GM19099 (cell line): ENCODE measurements around the gene HMCN2.

Source experiments
- POLR2A ChIP-seq: IDR thresholded peaks from 3 replicates; pipeline ENCODE4 v1.6.1; 2011; ENCODE audit warnings: low read depth; ENCODE audit not compliant: insufficient read length; ENCODE audit errors: extremely low read depth

The HMCN2 gene

DNA sequence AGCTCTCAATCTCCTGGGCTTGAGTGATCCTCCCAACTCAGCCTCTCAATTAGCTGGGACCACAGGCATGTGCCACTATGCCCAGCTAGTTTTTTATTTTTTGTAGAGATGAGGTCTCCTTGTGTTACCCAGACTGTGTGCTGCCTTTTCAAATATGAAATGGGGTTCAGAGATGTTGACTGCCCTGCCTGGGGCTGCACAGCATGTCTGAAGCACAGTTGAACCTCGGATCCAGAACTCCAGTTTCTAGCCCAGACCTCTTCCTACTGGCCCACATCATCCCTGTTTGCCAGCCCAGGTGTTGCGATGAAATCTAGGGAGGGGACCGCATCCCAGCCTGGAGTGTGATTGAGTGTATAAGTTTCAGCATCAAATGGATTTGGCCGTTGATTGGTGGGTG lies 69.4 kb downstream of the HMCN2 start:
- no peak for TF ChIP-seq POLR2A

DNA sequence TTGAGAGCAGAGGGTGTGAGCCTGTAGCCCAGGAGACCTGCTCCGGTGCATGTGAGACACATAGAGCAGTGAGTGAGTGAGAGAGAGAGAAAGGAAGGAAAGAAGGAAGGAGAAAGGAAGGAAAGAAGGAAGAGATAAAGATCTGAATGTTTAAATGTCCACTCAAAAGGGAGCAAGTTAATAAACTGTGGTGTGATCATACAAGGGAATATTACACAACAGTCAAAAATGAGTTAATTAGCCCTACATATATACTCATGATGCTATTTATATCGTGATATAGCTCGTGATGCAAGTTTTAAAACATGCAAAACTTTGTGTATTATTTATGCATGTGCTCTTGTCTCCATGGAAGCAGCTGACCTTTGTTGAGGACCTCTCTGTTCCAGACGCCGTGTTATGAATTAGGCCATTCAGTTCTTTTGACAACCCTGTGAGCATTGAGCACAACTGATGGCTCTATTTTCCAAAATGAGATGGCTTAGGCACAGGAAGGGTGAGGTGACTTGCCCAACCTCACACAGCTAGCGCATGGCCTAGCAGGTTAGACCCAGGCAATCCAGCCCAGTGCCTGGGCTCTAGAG lies 70.6 kb downstream of the HMCN2 start:
- TF ChIP-seq POLR2A, result no peak

DNA sequence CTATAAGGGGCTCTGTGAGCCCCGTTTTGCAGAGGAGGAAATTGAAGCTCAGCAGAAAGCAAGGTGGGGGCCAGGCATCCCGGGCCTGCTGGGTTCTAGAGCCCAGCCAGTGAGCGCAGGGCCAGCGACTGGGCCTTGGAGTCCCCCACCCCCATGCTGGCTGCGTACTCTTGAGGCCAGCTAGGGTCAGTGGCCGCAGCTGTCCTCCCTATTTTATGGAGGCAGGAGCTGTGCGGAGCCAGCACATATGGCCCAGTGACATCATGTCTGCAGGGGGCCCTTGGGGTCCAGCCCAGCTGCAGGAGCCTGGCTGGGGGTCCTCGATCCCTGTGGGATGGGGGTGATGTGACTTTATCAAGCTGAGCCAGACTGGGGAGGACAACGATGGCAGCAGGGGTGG lies 71.3 kb downstream of the HMCN2 start:
- TF ChIP-seq POLR2A, result no peak

DNA sequence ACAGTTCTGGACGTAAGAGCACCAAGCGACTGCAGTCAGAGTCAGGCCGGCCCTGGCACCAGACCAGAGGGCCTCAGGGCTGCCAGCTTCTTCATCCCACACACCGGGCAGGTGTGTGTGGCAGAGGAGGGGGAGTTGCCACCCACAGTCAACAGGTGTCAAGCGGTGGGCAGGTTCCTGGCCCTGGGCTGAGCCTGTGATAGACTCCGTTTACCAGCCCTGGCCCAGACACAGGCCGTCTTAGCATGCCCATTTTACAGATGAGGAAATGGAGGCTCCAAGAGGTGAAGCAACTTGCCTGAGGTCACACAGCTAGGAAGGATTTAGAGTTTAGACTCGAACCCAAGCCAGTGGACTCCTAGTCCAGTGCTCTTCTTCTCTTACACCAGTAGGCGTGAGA lies 71.8 kb downstream of the HMCN2 start:
- no peak for TF ChIP-seq POLR2A

DNA sequence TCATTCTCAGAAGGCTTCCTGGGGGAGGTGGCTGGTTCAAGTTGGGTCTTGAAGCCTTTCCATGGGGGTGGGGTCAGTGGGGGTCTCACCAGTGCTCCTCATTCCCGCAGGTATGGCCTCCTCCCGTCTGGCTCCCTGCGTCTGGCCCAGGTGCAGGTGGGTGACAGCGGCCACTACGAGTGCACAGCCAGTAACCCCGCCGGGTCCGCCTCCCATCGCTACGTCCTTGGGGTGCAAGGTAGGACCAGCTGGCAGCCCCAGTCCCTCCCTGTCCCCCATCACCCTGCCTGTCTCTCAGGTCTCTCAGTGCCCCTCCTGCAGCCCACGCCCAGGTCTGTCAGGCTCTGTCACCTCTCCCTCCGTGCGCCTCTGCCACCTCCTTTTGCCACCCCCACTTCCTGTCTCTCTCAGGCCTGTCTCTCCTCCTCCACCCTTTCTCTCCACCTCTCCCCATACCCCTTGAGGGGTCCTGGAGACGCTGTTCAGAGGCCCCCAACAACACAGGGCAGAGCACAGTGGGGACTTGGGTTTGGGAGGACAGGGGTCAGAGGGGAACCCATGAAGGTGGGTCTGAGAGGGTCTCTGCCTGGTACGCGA lies 72.3 kb downstream of the HMCN2 start:
- no peak for TF ChIP-seq POLR2A

DNA sequence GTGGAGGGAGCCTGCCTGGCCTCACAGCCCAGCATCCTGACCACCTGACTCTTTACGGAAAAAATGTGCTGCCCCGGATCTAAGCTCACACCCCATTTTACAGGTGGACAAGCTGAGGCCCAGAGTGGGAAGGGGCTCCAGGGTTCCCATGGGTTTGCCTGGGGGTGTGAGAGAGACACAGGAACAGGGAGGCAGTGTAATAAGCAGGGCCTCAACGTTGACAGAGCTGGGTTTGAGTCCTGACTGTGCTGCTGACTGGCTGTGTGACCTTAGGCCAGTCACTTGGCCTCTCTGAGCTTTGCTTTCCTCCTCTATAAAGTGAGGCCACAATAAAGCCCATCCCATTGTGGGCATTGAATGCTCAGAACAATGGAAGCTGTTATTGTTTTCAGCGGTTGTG lies 73.7 kb downstream of the HMCN2 start:
- TF ChIP-seq POLR2A, result no peak

DNA sequence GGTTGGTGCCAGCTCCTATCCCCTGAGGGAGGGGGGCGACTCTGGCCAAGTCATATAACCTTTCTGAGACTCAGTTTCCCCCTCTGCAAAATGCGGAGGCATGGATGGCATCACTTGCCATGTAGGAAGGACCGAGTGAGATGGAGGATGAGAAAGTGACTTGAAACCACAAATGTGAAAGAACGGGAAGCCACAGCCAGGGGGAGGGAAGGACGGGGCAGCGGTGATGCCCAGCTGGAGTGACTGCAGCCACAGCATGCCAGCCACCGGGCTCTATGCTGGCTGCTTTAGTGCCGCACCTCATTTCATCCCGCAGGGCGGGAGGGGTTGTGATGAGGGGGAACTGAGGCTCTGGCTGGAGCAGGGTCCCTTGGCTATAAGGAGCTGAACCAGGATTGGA lies 74.5 kb downstream of the HMCN2 start:
- TF ChIP-seq POLR2A, result no peak

DNA sequence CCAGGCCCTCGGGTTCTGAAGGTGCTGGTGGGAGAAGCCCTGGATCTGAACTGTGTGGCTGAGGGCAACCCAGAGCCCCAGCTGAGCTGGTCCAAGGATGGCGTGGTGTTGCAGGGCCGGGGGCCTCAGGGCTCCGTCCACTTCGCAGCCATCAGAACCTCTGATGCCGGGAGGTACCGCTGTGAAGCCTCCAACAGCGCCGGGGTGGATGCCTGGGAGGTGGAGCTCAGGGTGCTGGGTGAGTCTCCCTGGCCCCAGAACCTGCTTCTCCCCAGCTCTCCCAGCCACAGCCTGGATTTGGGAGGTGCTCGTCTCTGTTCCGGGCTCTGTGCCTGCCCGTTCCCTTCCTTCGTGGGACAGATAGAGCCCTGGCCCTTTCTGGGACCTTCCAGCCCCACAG lies 75.6 kb downstream of the HMCN2 start:
- no peak for TF ChIP-seq POLR2A

DNA sequence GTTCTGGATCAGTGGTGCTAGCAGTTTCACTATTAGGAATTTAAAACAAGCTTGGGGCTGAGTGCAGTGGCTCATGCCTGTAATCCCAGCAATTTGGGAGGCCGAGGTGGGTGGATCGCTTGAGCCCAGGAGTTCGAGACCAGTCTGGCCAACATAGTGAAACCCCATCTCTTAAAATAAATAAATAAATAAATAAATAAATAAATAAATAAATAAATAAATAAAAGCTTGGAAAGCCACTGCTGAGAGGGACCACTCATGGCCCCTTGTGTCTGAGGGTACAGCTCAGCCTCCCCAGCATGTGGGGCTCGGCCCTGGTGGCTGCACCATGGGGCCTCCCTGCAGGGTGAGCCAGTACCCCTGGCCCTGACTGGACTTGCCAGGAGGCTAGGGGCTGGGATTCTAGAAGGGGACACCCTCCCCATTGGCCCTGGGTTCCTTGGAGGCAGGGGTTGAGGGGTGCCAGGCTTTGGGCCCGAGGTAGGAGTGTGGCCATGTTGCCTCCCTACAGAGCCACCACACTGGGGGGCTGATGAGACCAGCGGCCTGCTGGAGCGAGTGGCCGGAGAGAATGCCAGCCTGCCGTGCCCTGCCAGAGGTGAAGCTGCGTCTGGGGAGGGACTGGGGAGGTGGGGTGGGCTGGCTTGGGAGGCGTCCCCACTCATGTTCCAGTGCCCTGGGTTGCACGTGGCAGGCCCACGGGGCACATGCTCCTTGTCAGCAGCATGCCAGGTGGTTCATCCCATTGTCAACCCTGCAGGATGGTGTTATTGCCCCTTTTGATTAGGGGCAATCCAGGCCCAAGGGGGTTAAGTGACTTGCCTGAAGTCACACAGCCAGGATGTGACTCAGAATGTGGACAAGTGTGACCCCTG lies 76.5 kb downstream of the HMCN2 start:
- no peak for TF ChIP-seq POLR2A

DNA sequence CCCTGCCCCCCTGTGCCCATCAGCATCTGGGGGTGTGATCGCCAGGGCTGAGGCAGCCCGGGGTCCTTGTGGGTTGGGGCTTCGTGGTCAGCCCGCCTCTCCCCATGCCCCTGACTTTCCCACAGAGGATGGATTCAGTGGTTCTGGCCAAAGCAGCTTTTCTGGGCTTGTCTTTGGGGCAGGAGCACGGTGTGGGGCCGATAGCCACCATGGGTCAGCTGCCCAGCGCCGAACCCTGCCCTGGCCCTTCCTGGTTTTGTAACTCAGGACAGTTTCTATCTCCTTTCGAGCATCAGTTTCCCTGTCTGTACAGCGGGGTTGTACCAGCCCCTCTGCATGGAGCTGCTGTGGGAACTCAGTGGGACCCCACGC lies 77.1 kb downstream of the HMCN2 start:
- TF ChIP-seq POLR2A, result no peak

DNA sequence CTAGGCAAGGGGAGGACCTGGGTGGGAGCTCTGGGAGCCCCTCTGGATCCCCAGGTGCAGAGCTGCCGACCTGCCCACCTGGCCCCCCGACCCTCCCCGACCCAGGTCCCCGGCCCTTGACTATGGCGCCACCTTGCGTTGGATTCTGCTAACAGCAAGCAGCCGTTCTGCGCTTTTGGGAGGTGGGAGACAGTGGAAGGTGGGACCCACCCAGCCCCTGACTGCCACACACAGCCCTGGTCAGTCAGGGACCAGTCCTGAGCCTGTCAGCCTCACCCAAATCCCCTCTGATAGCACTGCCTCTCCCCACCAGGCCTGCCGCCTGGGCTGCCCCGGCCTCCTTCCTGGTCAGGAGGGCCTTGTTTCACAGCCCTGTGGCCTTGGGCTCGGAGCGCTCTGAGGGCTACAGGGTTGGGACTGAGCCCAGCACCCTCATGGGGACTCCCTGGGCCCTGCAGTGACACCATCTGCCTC lies 77.9 kb downstream of the HMCN2 start:
- TF ChIP-seq POLR2A, result no peak

DNA sequence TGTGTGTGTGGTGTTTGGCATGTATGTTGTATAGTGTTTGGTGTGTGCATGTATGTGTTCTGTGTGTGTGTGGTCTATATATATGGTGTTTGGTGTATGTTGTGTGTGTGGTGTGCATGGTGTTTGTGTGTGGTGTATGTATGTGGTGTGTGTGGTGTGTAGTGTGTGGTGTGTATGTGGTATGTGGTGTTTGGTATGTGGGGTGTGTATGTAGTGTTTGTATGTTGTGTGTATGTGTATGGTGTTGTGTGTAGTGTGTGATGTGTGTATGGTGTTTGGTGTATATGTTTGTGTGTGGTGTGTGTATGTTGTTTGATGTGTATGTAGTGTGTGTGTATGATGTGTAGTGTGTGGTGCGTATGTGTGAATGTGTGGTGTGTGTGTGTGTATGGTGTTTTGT lies 78.8 kb downstream of the HMCN2 start:
- no peak for TF ChIP-seq POLR2A

DNA sequence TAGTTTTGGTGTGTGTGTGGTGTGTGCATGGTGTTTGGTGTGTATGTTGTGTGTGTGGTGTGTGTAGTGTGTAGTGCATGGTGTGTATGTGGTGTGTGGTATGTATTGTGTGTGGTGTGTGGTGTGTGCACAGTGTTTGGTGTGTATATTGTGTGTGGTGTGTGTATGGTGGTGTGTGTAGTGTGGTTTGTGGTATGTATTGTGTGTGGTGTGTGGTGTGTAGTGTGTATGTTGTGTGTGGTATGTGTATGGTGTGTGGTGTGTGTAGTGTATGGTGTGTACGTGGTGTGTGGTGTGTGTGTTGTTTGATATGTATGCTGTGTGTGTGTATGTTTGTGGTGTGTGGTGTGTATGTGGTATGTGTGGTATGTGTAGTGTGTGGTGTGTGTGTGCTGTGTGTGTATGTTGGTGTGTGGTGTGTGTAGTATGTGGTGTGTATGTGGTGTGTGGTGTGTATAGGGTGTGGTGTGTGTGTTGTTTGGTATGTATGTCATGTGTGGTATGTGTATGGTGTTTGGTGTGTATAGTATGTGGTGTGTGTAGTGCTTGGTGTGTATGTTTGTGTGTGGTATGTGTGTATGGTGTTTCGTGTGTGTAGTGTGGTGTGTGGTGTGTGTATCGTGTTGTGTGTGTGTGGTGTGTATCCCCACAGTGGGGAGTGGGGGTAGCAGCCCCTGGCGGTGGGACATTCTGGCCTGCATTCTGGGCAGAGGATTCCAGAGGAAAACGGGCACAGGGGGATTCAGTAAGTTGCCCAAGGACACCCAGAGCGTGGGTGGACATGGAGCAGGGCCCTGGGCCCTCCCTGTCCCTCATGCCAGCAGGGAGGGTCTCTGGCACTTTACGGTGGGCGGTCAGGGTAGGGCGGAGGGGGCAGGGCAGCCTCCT lies 79.7 kb downstream of the HMCN2 start:
- no peak for TF ChIP-seq POLR2A

DNA sequence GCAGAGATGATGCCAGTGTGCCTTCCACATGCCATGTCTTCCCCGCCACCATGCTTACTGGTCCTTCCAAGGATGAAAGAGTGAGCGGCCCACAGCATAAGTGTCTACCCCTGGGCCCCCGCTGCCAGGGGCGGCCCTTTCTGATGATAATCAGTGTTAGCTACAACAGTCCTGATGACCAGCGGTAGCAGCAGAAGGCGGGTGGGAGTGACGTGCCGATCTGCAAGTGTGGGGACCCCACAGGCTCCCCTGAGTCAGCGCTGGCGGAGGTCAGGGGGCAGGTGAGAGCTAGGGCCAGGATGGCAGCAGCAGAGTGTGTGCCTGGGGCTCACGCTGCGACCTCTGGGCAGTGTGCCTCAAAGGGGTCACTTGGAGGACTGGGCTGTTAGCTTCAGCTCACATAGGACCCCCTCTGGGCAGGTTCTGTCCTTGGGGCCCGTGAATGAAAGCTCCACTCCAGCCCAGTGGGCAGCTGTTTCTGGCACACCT lies 80.4 kb downstream of the HMCN2 start:
- no peak for TF ChIP-seq POLR2A

DNA sequence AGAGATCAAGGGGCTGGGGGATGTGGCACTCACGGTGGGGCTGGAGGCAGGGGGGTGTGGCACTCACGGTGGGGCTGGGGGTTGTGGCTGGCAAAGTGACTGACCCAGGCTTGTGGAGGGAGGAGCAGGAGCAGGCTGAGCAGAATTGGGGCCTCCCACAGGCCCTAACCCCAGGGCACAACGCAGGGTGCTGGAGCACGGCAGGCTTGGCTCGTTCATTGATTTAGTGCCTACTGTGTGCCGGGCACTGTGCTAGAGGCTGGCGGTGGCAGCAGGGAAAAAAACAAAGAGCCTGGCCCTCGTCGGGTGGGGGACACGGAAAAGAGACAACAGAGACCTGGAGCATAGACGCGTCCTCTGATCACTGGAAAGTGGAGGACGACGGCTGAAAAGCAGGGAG lies 80.9 kb downstream of the HMCN2 start:
- no peak for TF ChIP-seq POLR2A
